Stomach (tissue), 9 donors: ENCODE measurements around the gene PEAK3. TPM values are rescaled to one million over a fixed set of nuclear protein-coding genes. Genes with fewer than 3 reads are reported as not detected.

ENCODE experiments used
- DNase-seq, 2 donors: peaks; one replicate each; pipeline versions ENCODE4 v3.0.0 to v3.0.0-alpha.2; 2013 to 2019
- H3K27ac ChIP-seq, 5 donors: fragments of 200-600 bp in 4 of 5; sonication (generic) in 4 of 5; one replicate each; pipeline ENCODE4 v1.5.1; 2013 to 2019; ENCODE audit warnings: mild to moderate bottlenecking in 1 of 5, moderate library complexity in 1 of 5
- H3K27me3 ChIP-seq, 3 donors: fragments of 200-600 bp; sonication (generic); one replicate each; pipeline ENCODE4 v1.5.1; 2017 to 2019; ENCODE audit warnings: mixed run types in 1 of 3
- H3K36me3 ChIP-seq, 4 donors: fragments of 200-600 bp; sonication (generic); 1 replicate in 3 of 4; 2 replicates in 1 of 4; pipeline ENCODE4 v1.5.1; 2016 to 2019
- H3K4me1 ChIP-seq, 4 donors: fragments of 200-600 bp; sonication (generic); one replicate each; pipeline ENCODE4 v1.5.1; 2016 to 2019
- H3K4me3 ChIP-seq, 4 donors: fragments of 200-600 bp; sonication (generic) in 3 of 4; one replicate each; pipeline ENCODE4 v1.5.1; 2016 to 2019; ENCODE audit warnings: mild to moderate bottlenecking in 1 of 4
- H3K9me3 ChIP-seq, 4 donors: fragments of 200-600 bp; sonication (generic); one replicate each; pipeline ENCODE4 v1.5.1; 2016 to 2019
- EP300 ChIP-seq: sonication (generic); formaldehyde crosslinking; IDR thresholded peaks from one replicate; pipeline ENCODE4 v1.6.1; 2017; ENCODE audit warnings: antibody characterized with exemption
- POLR2A ChIP-seq, 4 donors: fragments of 450-650 bp; IDR thresholded peaks; one replicate each; pipeline ENCODE4 v1.6.1; 2016; ENCODE audit warnings: antibody characterized with exemption in 4 of 4, control low read depth in 2 of 4, mild to moderate bottlenecking in 1 of 4, moderate library complexity in 1 of 4
- POLR2AphosphoS5 ChIP-seq, 3 donors: sonication (generic); formaldehyde crosslinking; IDR thresholded peaks; one replicate each; pipeline ENCODE4 v1.6.1; 2016; ENCODE audit warnings: antibody characterized with exemption in 3 of 3
- WGBS, 5 donors: extraction: QIAGEN DNeasy Blood & Tissue Kit in 3 of 5; methylation state at CpG; one replicate each; pipeline versions ENCODE4 v1.1.5 to v1.1.7; 2013 to 2018; 5-methylcytosine and 5-hydroxymethylcytosine counted together
- intact Hi-C: fragments of 100-400 bp; cut with DNase I; formaldehyde crosslinking; loops from one replicate; pipeline ENCODE4 v1.15.1; 2023; ENCODE audit warnings: low total_unique reads
- polyA plus RNA-seq, 3 donors: library from polyadenylated mRNA; stranded (reverse); fragments of 200-250 nt; gene quantifications; one replicate each; pipeline ENCODE4 v1.2.3, GENCODE V29; 2013
- small RNA-seq, 4 donors: library from RNA; depleted of rRNA; stranded (forward); fragments of <200 nt; gene quantifications; one replicate each; pipeline ENCODE3, GENCODE V24; 2016
- total RNA-seq, 5 donors: library from RNA; depleted of rRNA; stranded (reverse); fragments of >200 nt; gene quantifications; one replicate each; pipeline versions ENCODE4 v1.1.0 to v1.2.3, GENCODE V29; 2014 to 2016
- TF ChIP-seq, protein P1 (sequence below), 7 experiments: fragments of 450-650 bp in 4 of 7; fragments of 200-600 bp in 3 of 7; sonication (generic) in 3 of 7; IDR thresholded peaks; one replicate each; pipeline ENCODE4 v1.5.1; 2016 to 2019; ENCODE audit warnings: antibody characterized with exemption in 7 of 7, control low read depth in 2 of 7, mild to moderate bottlenecking in 1 of 7
- donor health status: healthy with polysubstance abuse.
- donor health status: Bipolar disorder and iron deficiency.
- donor health status: healthy.

Gene PEAK3
- total and polyA plus RNA-seq, 8 donors: 0.15 to 1.4 (median 0.59) TPM; not detected in 4

DNA sequence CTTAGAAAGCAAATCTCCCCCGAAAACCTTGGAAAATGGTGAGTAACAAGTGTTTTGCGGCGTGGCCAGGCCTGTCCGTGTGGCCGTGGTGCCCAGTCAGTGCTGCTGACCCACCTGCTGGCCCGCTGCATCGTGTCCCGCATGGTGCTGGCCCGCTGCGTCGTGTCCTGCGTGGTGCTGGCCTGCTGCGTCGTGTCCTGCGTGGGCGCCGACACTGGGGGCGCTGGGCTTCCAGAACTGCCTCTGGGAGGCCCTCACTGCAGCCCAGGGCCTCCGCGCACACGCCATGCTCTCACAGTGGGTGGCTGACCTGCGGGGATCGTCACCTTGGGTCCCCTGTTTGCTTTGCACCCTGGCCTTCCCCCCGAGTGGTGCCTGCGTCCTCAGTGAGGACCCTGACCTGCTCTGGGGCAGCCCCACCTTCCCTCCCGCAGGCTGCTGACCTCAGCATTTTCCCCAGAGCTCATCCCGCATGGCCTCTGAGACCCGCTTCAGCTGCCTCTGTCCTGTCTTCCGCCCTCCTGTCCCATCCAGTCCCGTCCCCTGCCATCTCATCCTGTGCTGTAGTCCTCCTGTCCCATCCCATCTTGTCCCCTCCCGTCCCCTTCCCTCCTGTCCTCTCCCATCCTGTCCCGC is 56.4 kb downstream of the PEAK3 start:
- no peak for DNase-seq
- Histone ChIP-seq H3K4me1 (peaks cover 0 to 10% (median 6%) of the 10 kb centered on the region in 4 donors), H3K36me3 (peaks cover 71 to 100% (median 100%) of the 10 kb centered on the region in 4 donors), H3K4me3 (no peak overlapping the region), H3K9me3 (no peaks in the 10 kb centered on the region), H3K27ac (no peak overlapping the region), H3K27me3 (no peaks in the 10 kb centered on the region)
- 95 to 96% (median 96%) methylated on average over 29 to 32 of the region's 32 CpGs for WGBS, 5 donors
- intact Hi-C loops: no loop called here
- TF ChIP-seq POLR2A (IDR thresholded peaks at IDR 0.05) (no peak), EP300 (no peak), POLR2AphosphoS5 (IDR thresholded peaks at IDR 0.05) (no peak)
- TF ChIP-seq, protein P1, sequence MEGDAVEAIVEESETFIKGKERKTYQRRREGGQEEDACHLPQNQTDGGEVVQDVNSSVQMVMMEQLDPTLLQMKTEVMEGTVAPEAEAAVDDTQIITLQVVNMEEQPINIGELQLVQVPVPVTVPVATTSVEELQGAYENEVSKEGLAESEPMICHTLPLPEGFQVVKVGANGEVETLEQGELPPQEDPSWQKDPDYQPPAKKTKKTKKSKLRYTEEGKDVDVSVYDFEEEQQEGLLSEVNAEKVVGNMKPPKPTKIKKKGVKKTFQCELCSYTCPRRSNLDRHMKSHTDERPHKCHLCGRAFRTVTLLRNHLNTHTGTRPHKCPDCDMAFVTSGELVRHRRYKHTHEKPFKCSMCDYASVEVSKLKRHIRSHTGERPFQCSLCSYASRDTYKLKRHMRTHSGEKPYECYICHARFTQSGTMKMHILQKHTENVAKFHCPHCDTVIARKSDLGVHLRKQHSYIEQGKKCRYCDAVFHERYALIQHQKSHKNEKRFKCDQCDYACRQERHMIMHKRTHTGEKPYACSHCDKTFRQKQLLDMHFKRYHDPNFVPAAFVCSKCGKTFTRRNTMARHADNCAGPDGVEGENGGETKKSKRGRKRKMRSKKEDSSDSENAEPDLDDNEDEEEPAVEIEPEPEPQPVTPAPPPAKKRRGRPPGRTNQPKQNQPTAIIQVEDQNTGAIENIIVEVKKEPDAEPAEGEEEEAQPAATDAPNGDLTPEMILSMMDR (IDR thresholded peaks at IDR 0.05): no peak

DNA sequence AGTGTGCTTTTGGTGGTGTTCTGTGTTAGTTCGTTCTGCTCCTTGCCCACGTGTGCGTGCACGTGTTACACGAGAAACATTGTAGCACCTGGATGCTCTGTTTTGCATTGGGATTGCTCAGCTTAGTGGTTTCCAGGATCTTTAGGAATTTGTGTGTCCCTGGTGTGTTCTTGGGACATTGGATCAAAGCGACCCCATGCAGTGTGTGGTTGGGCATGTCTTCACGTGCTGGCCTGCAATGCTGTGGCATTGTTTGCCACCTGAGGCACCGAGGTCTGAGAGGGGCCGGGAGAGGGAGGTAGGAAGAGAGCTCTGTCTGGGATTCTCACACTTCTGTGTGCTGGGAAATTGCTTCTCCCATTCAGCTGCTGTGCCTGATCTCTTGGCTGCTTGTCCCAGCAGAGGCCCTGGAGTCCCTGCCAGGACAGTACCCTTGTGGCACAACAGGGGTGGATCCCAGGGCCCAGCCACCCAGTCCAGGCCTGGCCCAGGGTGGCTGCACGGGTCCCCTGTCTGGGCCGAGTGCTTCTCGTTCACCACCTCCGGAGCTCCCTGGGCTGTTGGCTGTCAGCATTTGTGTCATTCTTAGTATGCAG is 57.1 kb downstream of the PEAK3 start:
- no peaks in the 10 kb centered on the region for H3K27me3 ChIP-seq
- no peak for DNase-seq
- peaks cover 0 to 10% (median 6%) of the 10 kb centered on the region in 4 donors for H3K4me1 ChIP-seq
- no peaks in the 10 kb centered on the region for H3K9me3 ChIP-seq
- no peak for TF ChIP-seq EP300
- no peak for TF ChIP-seq POLR2AphosphoS5 (IDR thresholded peaks at IDR 0.05)
- TF ChIP-seq POLR2A (IDR thresholded peaks at IDR 0.05): no peak
- TF ChIP-seq, protein P1 (IDR thresholded peaks at IDR 0.05): no peak
- WGBS, 5 donors: 85 to 90% (median 89%) methylated on average over 11 to 13 of the region's 13 CpGs
- H3K36me3 ChIP-seq: peaks cover 73 to 100% (median 100%) of the 10 kb centered on the region in 4 donors
- no peak overlapping the region for H3K27ac ChIP-seq
- intact Hi-C loops: no loop called here
- no peak overlapping the region for H3K4me3 ChIP-seq

Small RNAs within 50 kb of the gene (small RNA-seq; reads per million reads assigned to genes)
- gene MIR1227: 0 to 0.45 (median 0.26) reads per million in 4 donors

Other genes with a start within 250 kb of the PEAK3 start
- gene MKNK2, start 230.9 kb downstream of the PEAK3 start, total RNA-seq: 100 to 1,000 TPM in 2 of 5 donors, 10 to 100 TPM in 3; 38.7 to 192 (median 83.9) TPM
- 100 to 1,000 TPM; 102 to 164 (median 130) TPM for gene MKNK2, start 230.9 kb downstream of the PEAK3 start, polyA plus RNA-seq
- gene MOB3A, start 185.8 kb downstream of the PEAK3 start, total RNA-seq: 100 to 1,000 TPM in 2 of 5 donors, 10 to 100 TPM in 2, 1 to 10 TPM in 1; 9.9 to 181 (median 41.4) TPM
- 10 to 100 TPM; 12.6 to 17.4 (median 14.1) TPM for gene MOB3A, start 185.8 kb downstream of the PEAK3 start, polyA plus RNA-seq
- 1 to 10 TPM in 2 of 5 donors, not detected in 3; 3.5 to 7.5 TPM for gene IZUMO4, start 185.3 kb downstream of the PEAK3 start, total RNA-seq
- gene IZUMO4, start 185.3 kb downstream of the PEAK3 start, polyA plus RNA-seq: 10 to 100 TPM in 1 of 3 donors, 1 to 10 TPM in 2; 8.1 to 22.3 (median 9.6) TPM
- gene AP3D1, start 130.6 kb downstream of the PEAK3 start, total RNA-seq: 100 to 1,000 TPM in 4 of 5 donors, 10 to 100 TPM in 1; 49.0 to 340 (median 134) TPM
- 10 to 100 TPM; 53.8 to 59.6 (median 59.4) TPM for gene AP3D1, start 130.6 kb downstream of the PEAK3 start, polyA plus RNA-seq
- gene DOT1L, start 118.2 kb downstream of the PEAK3 start, total RNA-seq: 10 to 100 TPM; 10.5 to 71.8 (median 28.1) TPM
- 1 to 10 TPM; 3.8 to 6.4 (median 5.0) TPM for gene DOT1L, start 118.2 kb downstream of the PEAK3 start, polyA plus RNA-seq
- gene PLEKHJ1, start 45.8 kb downstream of the PEAK3 start, total RNA-seq: 100 to 1,000 TPM in 2 of 5 donors, 10 to 100 TPM in 3; 22.2 to 459 (median 96.9) TPM
- 100 to 1,000 TPM; 113 to 173 (median 132) TPM for gene PLEKHJ1, start 45.8 kb downstream of the PEAK3 start, polyA plus RNA-seq
- 100 to 1,000 TPM in 1 of 5 donors, 10 to 100 TPM in 4; 25.8 to 214 (median 33.9) TPM for gene SF3A2, start 45.4 kb downstream of the PEAK3 start, total RNA-seq
- 10 to 100 TPM; 33.3 to 42.4 (median 40.2) TPM for gene SF3A2, start 45.4 kb downstream of the PEAK3 start, polyA plus RNA-seq
- gene AMH, start 32.9 kb downstream of the PEAK3 start, total RNA-seq: 1 to 10 TPM in 2 of 5 donors, under 1 TPM in 1, not detected in 2; 0.45 to 2.0 (median 1.1) TPM
- gene AMH, start 32.9 kb downstream of the PEAK3 start, polyA plus RNA-seq: 1 to 10 TPM in 1 of 3 donors, under 1 TPM in 2; 0.50 to 1.5 (median 0.61) TPM
- gene JSRP1, start 25.8 kb downstream of the PEAK3 start, total RNA-seq: under 1 TPM in 1 of 5 donors, not detected in 4; 0.58 TPM
- gene JSRP1, start 25.8 kb downstream of the PEAK3 start, polyA plus RNA-seq: under 1 TPM in 2 of 3 donors, not detected in 1; 0.68 to 0.75 TPM
- gene LINGO3, start 26.0 kb upstream of the PEAK3 start, total RNA-seq: not detected
- gene LINGO3, start 26.0 kb upstream of the PEAK3 start, polyA plus RNA-seq: not detected
- 10 to 100 TPM in 4 of 5 donors, 1 to 10 TPM in 1; 9.8 to 93.1 (median 17.4) TPM for gene LSM7, start 46.4 kb upstream of the PEAK3 start, total RNA-seq
- gene LSM7, start 46.4 kb upstream of the PEAK3 start, polyA plus RNA-seq: 100 to 1,000 TPM; 196 to 332 (median 214) TPM
- gene SPPL2B, start 46.5 kb upstream of the PEAK3 start, total RNA-seq: 100 to 1,000 TPM in 2 of 5 donors, 10 to 100 TPM in 3; 69.3 to 450 (median 97.4) TPM
- 10 to 100 TPM; 13.6 to 31.4 (median 29.0) TPM for gene SPPL2B, start 46.5 kb upstream of the PEAK3 start, polyA plus RNA-seq
- 1 to 10 TPM in 1 of 5 donors, not detected in 4; 1.1 TPM for gene TMPRSS9, start 78.1 kb upstream of the PEAK3 start, total RNA-seq
- not detected for gene TMPRSS9, start 78.1 kb upstream of the PEAK3 start, polyA plus RNA-seq
- gene TIMM13, start 145.4 kb upstream of the PEAK3 start, total RNA-seq: 10 to 100 TPM in 4 of 5 donors, not detected in 1; 19.2 to 54.5 (median 27.6) TPM
- 100 to 1,000 TPM in 1 of 3 donors, 10 to 100 TPM in 2; 62.6 to 133 (median 97.8) TPM for gene TIMM13, start 145.4 kb upstream of the PEAK3 start, polyA plus RNA-seq
- 10 to 100 TPM; 19.8 to 76.8 (median 29.0) TPM for gene LMNB2, start 174.8 kb upstream of the PEAK3 start, total RNA-seq
- 10 to 100 TPM; 12.2 to 19.7 (median 13.6) TPM for gene LMNB2, start 174.8 kb upstream of the PEAK3 start, polyA plus RNA-seq
- gene GADD45B, start 194.0 kb upstream of the PEAK3 start, total RNA-seq: 100 to 1,000 TPM in 1 of 5 donors, 10 to 100 TPM in 4; 61.6 to 588 (median 91.0) TPM
- gene GADD45B, start 194.0 kb upstream of the PEAK3 start, polyA plus RNA-seq: 10 to 100 TPM; 52.9 to 92.1 (median 53.8) TPM